C4-2B (cell line): ENCODE measurements around the gene TOR4A.

Experiments used
- H3K27ac ChIP-seq: fragments of 450-650 bp; 2 replicates; pipeline ENCODE4 v1.5.1; 2017
- CTCF ChIP-seq: fragments of 450-650 bp; conservative IDR thresholded peaks from 2 replicates; pipeline ENCODE4 v1.5.1; 2017; ENCODE audit warnings: mild to moderate bottlenecking
- ZFX ChIP-seq: fragments of 450-650 bp; IDR thresholded peaks from 2 replicates; pipeline ENCODE4 v1.6.1; 2017

TOR4A gene

GRCh38 chr9:137235424-137236237, 41.9 kb upstream of the TOR4A start:
- H3K27ac ChIP-seq, result no peak overlapping the region; the same call in 1 of the 2 replicates

GRCh38 chr9:137236238-137236935, 41.1 kb upstream of the TOR4A start:
- TF ChIP-seq ZFX (no peak), CTCF (peak; percentile 100)
- H3K27ac ChIP-seq, result peak overlapping the region; percentile 29

More at GRCh38 chr9:137235424-137236237, 41.9 kb upstream of the TOR4A start:
- TF ChIP-seq ZFX (no peak), CTCF (no peak)

- TF ChIP-seq ZFX (no peak), CTCF (no peak; the same call in 1 of the 2 replicates)
- H3K27ac ChIP-seq, result peak overlapping the region; percentile 29
Observed at GRCh38 chr9:137236936-137237421, 40.5 kb upstream of the TOR4A start.

GRCh38 chr9:137237759-137238726, 39.5 kb upstream of the TOR4A start:
- peak overlapping the region; percentile 29 for H3K27ac ChIP-seq
- TF ChIP-seq CTCF (no peak), ZFX (no peak)

- peak overlapping the region; percentile 99 for H3K27ac ChIP-seq
Observed at GRCh38 chr9:137239541-137240200, 37.9 kb upstream of the TOR4A start.

GRCh38 chr9:137240318-137240840, 37.1 kb upstream of the TOR4A start:
- H3K27ac ChIP-seq, result peak overlapping the region; percentile 99
- no peak for TF ChIP-seq CTCF
- TF ChIP-seq ZFX, result peak; percentile 92; the same call in 1 of the 2 replicates
